ENCODE data around the gene POLE2. TPM values are rescaled to one million over a fixed set of nuclear protein-coding genes. Genes with fewer than 3 reads are reported as not detected.

The POLE2 gene
- total and polyA plus RNA-seq, 2 of the 13 experiments (the other 11 are each of a cell fraction or from before 2014, with no cell fraction given): 16.6 to 37.0 TPM

GRCh38 chr14:49634547-49635334, 53.3 kb downstream of the POLE2 start, which contains the start of gene DNAAF2 (continued):
- TF ChIP-seq, protein P1, sequence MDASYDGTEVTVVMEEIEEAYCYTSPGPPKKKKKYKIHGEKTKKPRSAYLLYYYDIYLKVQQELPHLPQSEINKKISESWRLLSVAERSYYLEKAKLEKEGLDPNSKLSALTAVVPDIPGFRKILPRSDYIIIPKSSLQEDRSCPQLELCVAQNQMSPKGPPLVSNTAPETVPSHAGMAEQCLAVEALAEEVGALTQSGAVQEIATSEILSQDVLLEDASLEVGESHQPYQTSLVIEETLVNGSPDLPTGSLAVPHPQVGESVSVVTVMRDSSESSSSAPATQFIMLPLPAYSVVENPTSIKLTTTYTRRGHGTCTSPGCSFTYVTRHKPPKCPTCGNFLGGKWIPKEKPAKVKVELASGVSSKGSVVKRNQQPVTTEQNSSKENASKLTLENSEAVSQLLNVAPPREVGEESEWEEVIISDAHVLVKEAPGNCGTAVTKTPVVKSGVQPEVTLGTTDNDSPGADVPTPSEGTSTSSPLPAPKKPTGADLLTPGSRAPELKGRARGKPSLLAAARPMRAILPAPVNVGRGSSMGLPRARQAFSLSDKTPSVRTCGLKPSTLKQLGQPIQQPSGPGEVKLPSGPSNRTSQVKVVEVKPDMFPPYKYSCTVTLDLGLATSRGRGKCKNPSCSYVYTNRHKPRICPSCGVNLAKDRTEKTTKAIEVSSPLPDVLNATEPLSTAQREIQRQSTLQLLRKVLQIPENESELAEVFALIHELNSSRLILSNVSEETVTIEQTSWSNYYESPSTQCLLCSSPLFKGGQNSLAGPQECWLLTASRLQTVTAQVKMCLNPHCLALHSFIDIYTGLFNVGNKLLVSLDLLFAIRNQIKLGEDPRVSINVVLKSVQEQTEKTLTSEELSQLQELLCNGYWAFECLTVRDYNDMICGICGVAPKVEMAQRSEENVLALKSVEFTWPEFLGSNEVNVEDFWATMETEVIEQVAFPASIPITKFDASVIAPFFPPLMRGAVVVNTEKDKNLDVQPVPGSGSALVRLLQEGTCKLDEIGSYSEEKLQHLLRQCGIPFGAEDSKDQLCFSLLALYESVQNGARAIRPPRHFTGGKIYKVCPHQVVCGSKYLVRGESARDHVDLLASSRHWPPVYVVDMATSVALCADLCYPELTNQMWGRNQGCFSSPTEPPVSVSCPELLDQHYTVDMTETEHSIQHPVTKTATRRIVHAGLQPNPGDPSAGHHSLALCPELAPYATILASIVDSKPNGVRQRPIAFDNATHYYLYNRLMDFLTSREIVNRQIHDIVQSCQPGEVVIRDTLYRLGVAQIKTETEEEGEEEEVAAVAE (CRISPR knock-in tag; IDR thresholded peaks at IDR 0.05; ENCODE audit: borderline replicate concordance): no peak
- TF ChIP-seq MLXIP (CRISPR knock-in tag; IDR thresholded peaks at IDR 0.05; ENCODE audit: borderline replicate concordance) (no peak), GLI4 (CRISPR knock-in tag; IDR thresholded peaks at IDR 0.05; ENCODE audit: borderline replicate concordance) (peak; percentile 51; the same call in 1 of the 2 replicates), ZSCAN20 (CRISPR knock-in tag; IDR thresholded peaks at IDR 0.05; ENCODE audit: borderline replicate concordance) (peak; percentile 40; the same call in 1 of the 2 replicates), JUND (CRISPR knock-in tag; IDR thresholded peaks at IDR 0.05) (no peak), ZNF232 (CRISPR knock-in tag; IDR thresholded peaks at IDR 0.05; ENCODE audit: borderline replicate concordance) (no peak; the same call in 1 of the 2 replicates), ZFYVE20 (CRISPR knock-in tag; IDR thresholded peaks at IDR 0.05; ENCODE audit: borderline replicate concordance, low read depth) (0 out of 2 replicates have a peak, but pooled peaks have one; percentile 9), PAXIP1 (CRISPR knock-in tag; conservative IDR thresholded peaks at IDR 0.05) (0 out of 2 replicates have a peak, but pooled peaks have one; percentile 20), ZBTB39 (CRISPR knock-in tag; IDR thresholded peaks at IDR 0.05) (peak; percentile 82)
- TF ChIP-seq, protein P2, sequence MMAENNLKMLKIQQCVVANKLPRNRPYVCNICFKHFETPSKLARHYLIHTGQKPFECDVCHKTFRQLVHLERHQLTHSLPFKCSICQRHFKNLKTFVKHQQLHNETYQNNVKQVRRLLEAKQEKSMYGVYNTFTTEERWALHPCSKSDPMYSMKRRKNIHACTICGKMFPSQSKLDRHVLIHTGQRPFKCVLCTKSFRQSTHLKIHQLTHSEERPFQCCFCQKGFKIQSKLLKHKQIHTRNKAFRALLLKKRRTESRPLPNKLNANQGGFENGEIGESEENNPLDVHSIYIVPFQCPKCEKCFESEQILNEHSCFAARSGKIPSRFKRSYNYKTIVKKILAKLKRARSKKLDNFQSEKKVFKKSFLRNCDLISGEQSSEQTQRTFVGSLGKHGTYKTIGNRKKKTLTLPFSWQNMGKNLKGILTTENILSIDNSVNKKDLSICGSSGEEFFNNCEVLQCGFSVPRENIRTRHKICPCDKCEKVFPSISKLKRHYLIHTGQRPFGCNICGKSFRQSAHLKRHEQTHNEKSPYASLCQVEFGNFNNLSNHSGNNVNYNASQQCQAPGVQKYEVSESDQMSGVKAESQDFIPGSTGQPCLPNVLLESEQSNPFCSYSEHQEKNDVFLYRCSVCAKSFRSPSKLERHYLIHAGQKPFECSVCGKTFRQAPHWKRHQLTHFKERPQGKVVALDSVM (CRISPR knock-in tag; IDR thresholded peaks at IDR 0.05): no peak
